GM18505 (cell line): ENCODE results near the gene FASTK.
A peak's percentile ranks its signal among the peaks of the same experiment; 100 is the strongest.

Source experiments
- ATAC-seq: cut with Tn5 transposase; IDR thresholded peaks from one replicate; pipeline ENCODE4 v1.9.1; 2021; ENCODE audit not compliant: unreplicated experiment
- POLR2A ChIP-seq: IDR thresholded peaks from 4 replicates; pipeline ENCODE4 v1.6.1; 2011; ENCODE audit warnings: borderline replicate concordance; ENCODE audit not compliant: insufficient read depth, insufficient read length; ENCODE audit errors: extremely low read depth

FASTK gene

GRCh38 chr7:151087245-151088018, 6.8 kb upstream of the FASTK start:
- ATAC-seq, result no peak
- no peak for TF ChIP-seq POLR2A

DNA sequence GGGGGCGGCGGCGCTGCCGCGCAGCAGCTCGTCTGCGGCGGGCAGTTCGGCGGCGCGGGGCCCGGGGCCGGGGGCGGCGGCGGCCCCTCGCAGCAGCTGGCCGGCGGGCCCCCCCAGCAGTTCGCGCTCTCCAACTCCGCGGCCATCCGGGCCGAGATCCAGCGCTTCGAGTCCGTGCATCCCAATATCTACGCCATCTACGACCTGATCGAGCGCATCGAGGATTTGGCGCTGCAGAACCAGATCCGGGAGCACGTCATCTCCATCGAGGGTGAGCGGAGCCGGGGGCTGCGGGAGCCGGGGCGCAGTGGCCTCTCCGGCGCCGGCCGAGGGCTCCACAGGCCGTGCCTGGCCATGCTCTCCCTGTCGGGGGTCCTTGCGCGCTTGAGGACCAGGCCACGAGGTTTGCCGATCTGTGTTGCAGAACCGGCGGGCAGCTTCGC, 6.2 kb upstream of the FASTK start:
- ATAC-seq, result no peak
- no peak for TF ChIP-seq POLR2A

DNA sequence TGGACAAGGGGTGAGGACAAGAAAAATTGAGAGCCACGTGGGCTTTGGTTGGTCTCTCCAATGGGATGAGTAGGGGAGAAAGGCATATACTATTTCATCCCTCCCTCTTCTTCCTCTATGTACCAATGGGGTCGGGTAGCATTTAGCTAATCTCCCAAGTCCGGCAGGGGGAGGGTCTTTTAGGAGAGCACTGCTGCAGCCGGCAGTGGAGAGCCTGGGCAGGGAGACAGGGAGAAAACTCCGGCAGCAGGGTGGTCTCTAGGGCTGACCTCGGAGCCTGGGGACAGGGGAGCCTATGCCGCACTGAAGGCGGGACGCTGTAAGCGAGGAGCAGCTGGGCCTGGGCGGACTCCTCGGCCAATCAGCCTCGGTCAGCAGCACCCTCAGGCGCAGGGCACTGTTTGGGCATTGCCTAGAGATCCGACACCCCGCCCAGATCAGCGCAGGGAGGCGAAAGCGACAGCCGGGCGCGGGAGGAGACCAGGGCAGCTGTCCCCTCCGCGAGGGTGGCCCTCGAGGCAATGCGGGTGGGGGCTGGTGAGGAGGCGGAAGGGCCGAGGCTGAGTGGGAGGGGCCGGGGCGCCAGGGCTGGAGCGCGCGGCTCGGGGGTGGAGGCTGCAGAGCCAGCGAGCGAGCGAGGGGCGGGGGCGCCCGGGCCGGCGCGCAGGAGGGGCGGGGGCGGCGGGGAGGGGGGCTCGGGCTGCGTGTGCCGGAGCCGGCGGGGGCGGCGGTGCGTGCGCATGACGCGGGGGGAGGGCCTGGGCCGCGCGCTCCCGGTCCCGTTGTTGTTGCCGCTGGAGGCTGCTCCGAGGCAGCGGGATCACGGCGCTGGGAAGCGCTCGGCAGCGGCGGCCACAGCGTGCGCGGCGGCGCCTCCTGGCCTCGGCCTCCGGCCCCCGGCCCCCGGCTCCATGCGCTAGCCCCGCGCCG, 5.3 kb upstream of the FASTK start, which contains the start of gene AGAP3:
TSS of gene AGAP3 (plus strand) at position 785 of the 930 bp plus-strand sequence. CDS start 267 bp downstream, outside the sequence.
- ATAC-seq, result peak; percentile 43
- TF ChIP-seq POLR2A, result peak; percentile 82

DNA sequence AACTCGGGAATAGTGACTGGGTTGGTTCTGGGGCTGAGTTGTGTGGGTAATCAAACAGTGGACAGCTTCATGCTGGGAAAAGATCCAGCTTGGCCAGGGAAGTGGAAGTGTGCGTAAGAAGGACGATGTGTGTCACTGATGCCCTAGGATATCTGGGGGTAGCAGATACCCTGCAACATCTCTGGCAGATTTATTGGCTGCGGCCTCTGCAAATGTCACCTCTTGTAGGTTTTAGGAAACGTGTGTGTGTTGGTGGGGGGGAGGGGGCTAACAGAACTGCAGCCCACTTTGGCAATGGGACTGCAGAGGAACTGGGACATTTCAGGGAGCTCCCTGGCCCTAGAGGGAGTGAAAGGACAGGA, 4.7 kb upstream of the FASTK start:
- ATAC-seq, result no peak
- no peak for TF ChIP-seq POLR2A

DNA sequence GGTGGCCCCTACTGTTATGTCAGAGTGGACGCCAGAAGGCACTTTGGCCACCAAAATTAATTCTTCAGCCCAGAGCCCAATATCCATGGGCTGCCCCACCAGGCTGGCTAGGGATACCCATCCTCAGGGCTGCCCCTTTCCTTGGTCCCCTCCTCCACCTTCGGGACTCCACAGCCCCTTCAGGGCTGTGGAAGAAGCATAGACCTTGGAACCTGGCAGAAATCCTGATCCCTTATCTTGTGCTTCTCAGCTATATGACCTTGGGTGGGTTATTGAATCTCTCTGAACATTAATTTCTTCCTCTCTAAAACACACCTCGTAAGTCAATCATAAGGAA, 3.2 kb upstream of the FASTK start:
- no peak for ATAC-seq

DNA sequence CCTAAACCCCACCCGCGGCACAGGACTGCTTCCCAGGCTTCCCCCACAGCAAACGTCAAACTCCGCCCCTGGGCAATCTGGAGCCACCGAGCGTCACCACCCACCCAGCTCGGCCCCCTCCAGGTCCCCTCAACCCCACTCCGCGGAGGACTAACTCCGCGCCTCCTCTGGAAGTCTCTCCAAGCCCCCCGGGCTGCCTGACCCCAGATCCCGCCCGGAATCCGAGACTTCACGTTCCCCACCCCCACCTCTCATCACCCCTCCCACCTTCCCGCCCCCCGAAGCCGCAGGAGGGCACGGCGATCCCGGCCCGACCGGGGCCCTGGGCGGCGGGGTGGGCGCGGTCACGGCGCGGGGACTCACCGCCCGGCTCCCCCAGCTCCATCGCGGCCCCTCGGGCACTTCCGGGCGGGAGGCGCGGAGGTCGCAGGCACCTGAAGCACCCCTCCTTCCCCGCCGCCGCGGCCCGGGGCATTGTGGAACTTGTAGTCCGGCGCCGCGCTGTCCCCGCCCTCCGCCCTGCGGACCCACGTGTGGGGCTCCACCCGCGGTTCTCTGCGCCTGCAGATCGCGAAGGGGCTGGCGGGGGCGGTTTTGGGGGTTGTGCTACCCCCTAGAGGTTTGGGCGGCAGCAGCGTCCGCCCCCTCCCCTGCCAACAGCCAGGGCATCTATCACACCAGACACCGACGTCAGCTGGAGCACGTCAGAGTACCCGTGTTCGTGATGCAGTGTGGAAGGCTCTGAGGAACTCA, 2.6 kb upstream of the FASTK start, which contains the start of gene TMUB1:
TSS of gene TMUB1 (minus strand) at position 423 of the 753 bp plus-strand sequence. CDS start 930 bp downstream, outside the sequence.
- ATAC-seq, result peak; percentile 35
- TF ChIP-seq POLR2A, result peak; percentile 63

More for the DNA sequence above, 3.2 kb upstream of the FASTK start:
- TF ChIP-seq POLR2A, result no peak

- no peak for ATAC-seq
- no peak for TF ChIP-seq POLR2A
These were observed 1.8 kb upstream of the FASTK start for GRCh38 chr7:151082141-151083070.

DNA sequence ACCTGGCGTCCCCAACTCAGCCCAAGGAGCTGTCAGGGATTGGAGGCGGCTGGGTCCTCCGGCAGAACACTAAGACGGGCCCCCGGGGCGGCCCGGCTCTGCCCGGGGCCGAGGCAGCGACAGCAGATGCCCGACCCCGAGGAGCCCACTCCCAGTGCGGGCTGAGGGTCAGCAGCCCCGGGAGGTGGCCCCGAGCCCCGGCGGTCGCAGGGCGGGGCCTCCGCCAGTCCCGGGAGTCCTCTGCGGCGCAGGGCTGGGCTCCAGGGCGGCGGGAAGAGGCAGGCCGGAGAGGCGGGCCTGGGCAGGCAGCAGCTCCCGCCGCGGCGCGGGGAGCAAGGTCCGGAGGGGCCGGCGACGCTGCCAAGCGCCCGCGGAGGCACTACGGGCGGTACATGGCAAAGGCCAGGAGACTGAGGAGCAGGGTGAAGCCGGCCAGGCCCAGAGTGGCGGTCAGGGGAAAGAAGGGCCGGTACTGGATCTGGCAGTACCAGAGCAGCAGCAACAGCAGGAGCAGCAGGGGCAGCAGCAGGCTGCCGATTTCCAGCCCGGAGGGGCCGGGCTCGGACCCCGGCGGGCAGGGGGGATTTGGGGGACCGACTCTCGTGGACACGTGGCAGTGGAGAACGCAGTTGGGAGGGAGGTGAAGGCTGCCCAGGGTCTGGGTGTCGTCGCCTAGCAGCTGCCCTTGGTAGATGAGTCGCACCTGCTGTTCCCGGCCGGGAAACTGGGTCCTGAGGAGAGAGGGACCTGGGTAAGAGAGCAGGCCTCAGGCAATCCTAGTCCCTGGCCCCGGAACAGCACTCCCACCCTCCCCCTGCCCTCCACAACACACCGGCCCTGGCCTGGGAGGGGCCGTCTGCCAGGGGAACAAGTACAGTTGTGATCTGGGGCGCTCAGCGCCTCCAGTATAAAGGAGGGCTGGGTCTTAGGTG, 827 bp upstream of the FASTK start:
- no peak for TF ChIP-seq POLR2A
- no peak for ATAC-seq

DNA sequence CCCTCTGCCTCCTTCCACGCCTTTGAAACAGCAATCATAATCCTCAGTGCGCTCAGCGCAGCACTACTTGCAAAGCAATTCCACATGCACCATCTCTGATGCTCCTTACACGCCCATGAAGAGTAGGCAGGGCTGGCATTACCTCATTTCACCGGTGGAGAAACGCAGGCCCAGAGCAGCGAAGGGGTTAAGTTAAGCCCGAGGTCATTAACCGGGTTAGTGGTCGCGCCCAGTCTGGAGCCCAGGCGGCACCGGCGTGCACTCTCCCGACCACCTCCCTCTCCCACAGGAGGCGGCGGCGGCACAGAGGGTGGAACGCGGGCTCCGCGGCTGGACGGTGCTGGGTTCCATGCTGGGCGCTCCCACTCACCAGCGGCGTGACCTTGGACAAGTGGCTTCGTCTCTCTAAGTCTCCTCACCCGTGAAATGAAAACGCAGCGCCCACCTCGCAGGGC, 515 bp downstream of the FASTK start:
- peak; percentile 2 for ATAC-seq
- no peak for TF ChIP-seq POLR2A

- no peak for ATAC-seq
- no peak for TF ChIP-seq POLR2A
These were observed 1.3 kb downstream of the FASTK start for GRCh38 chr7:151079199-151079910.
